Trophoblast cell (in vitro differentiated cells and primary cell): ENCODE measurements around the gene FHIT.

Experiments
- DNase-seq, 2 donors: peaks; one replicate each; pipeline ENCODE4 v3.0.0-alpha.2; 2016
- H2AFZ ChIP-seq: 2 replicates; pipeline ENCODE4 v1.6.1; 2013; ENCODE audit warnings: low read length, moderate library complexity, mild to moderate bottlenecking; ENCODE audit not compliant: insufficient read depth, poor library complexity
- H2AK5ac ChIP-seq: 2 replicates; pipeline ENCODE4 v1.6.1; 2013; ENCODE audit warnings: mild to moderate bottlenecking, low read length
- H2BK120ac ChIP-seq: 2 replicates; pipeline ENCODE4 v1.6.1; 2013; ENCODE audit warnings: low read length, mild to moderate bottlenecking, moderate library complexity; ENCODE audit not compliant: insufficient read depth, poor library complexity
- H2BK12ac ChIP-seq: 2 replicates; pipeline ENCODE4 v1.6.1; 2013; ENCODE audit warnings: mild to moderate bottlenecking, low read length, moderate library complexity
- H2BK5ac ChIP-seq: 2 replicates; pipeline ENCODE4 v1.6.1; 2013; ENCODE audit warnings: low read length, low read depth, moderate library complexity, mild to moderate bottlenecking; ENCODE audit not compliant: poor library complexity
- H3K14ac ChIP-seq: 2 replicates; pipeline ENCODE4 v1.6.1; 2013; ENCODE audit warnings: mild to moderate bottlenecking, low read length
- H3K18ac ChIP-seq: 2 replicates; pipeline ENCODE4 v1.6.1; 2013; ENCODE audit warnings: mild to moderate bottlenecking, low read length
- H3K23ac ChIP-seq: 2 replicates; pipeline ENCODE4 v1.6.1; 2013; ENCODE audit warnings: low read length
- H3K27ac ChIP-seq: 2 replicates; pipeline ENCODE4 v1.5.1; 2013; ENCODE audit warnings: low read depth, mild to moderate bottlenecking, inconsistent platforms, low read length, moderate library complexity
- H3K27me3 ChIP-seq: 2 replicates; pipeline ENCODE4 v1.6.1; 2013; ENCODE audit warnings: inconsistent platforms, mild to moderate bottlenecking, low read length, moderate library complexity; ENCODE audit not compliant: insufficient read depth
- H3K36me3 ChIP-seq, 2 experiments: 1 replicate in 1 of 2; 2 replicates in 1 of 2; pipeline ENCODE4 v1.6.1; 2013; ENCODE audit warnings: low read length in 2 of 2, mild to moderate bottlenecking in 2 of 2, moderate library complexity in 1 of 2; ENCODE audit not compliant: insufficient read depth in 2 of 2, control insufficient read depth in 1 of 2
- H3K4ac ChIP-seq: 2 replicates; pipeline ENCODE4 v1.6.1; 2013; ENCODE audit warnings: low read depth, mild to moderate bottlenecking, low read length, moderate library complexity
- H3K4me1 ChIP-seq, 2 experiments: 1 replicate in 1 of 2; 2 replicates in 1 of 2; pipeline ENCODE4 v1.6.1; 2013; ENCODE audit warnings: low read length in 2 of 2, mild to moderate bottlenecking in 2 of 2, moderate library complexity in 1 of 2; ENCODE audit not compliant: insufficient read depth in 2 of 2, control insufficient read depth in 1 of 2
- H3K4me2 ChIP-seq: 2 replicates; pipeline ENCODE4 v1.6.1; 2013; ENCODE audit warnings: inconsistent platforms, mild to moderate bottlenecking, low read length, moderate library complexity
- H3K4me3 ChIP-seq: 2 replicates; pipeline ENCODE4 v1.5.1; 2013; ENCODE audit warnings: mild to moderate bottlenecking, low read depth, low read length, inconsistent platforms
- H3K79me1 ChIP-seq: one replicate; pipeline ENCODE4 v1.6.1; 2013; ENCODE audit warnings: low read length
- H3K79me2 ChIP-seq: 2 replicates; pipeline ENCODE4 v1.6.1; 2013; ENCODE audit warnings: low read length, mild to moderate bottlenecking; ENCODE audit not compliant: control insufficient read depth, insufficient read depth, poor library complexity
- H3K9ac ChIP-seq: 2 replicates; pipeline ENCODE4 v1.6.1; 2013; ENCODE audit warnings: mild to moderate bottlenecking, low read length
- H3K9me3 ChIP-seq: 2 replicates; pipeline ENCODE4 v1.6.1; 2013; ENCODE audit warnings: low read depth, mild to moderate bottlenecking, control low read depth, inconsistent platforms, low read length; ENCODE audit not compliant: insufficient read depth
- H4K12ac ChIP-seq: 2 replicates; pipeline ENCODE4 v1.6.1; 2013; ENCODE audit warnings: low read depth, mild to moderate bottlenecking, low read length, moderate library complexity
- H4K8ac ChIP-seq: 2 replicates; pipeline ENCODE4 v1.6.1; 2013; ENCODE audit warnings: low read depth, mild to moderate bottlenecking, low read length, moderate library complexity
- H4K91ac ChIP-seq: one replicate; pipeline ENCODE4 v1.6.1; 2013; ENCODE audit warnings: low read depth, mild to moderate bottlenecking, low read length, moderate library complexity
- WGBS: extraction: QIAGEN DNeasy Blood & Tissue Kit; methylation state at CpG from one replicate; pipeline ENCODE4 v1.1.7; 2013; ENCODE audit warnings: missing lambda C conversion rate; ENCODE audit not compliant: insufficient read length, insufficient coverage; ENCODE audit errors: extremely low coverage; 5-methylcytosine and 5-hydroxymethylcytosine counted together

FHIT gene

GRCh38 chr3:60591267-60591666 is 660.0 kb downstream of the FHIT start:
- Histone ChIP-seq H3K9me3 (no peaks in the 10 kb centered on the region), H3K79me2 (no peaks in the 10 kb centered on the region), H2AK5ac (no peak overlapping the region), H4K12ac (no peak overlapping the region), H3K27ac (no peak overlapping the region), H3K9ac (no peak overlapping the region), H3K79me1 (no peaks in the 10 kb centered on the region), H3K14ac (no peak overlapping the region), H4K8ac (no peak overlapping the region), H3K4me2 (no peak overlapping the region), H2AFZ (no peak overlapping the region), H2BK120ac (no peak overlapping the region), H2BK5ac (no peak overlapping the region), H3K4me1 (no peaks in the 10 kb centered on the region), H3K27me3 (no peaks in the 10 kb centered on the region), H3K36me3 (no peaks in the 10 kb centered on the region), H2BK12ac (no peak overlapping the region), H3K4ac (no peak overlapping the region), H3K18ac (no peak overlapping the region), H3K4me3 (no peak overlapping the region), H4K91ac (no peak overlapping the region), H3K23ac (no peak overlapping the region)
- no CpG with 5 or more reads among the region's 2 CpGs for WGBS
- DNase-seq, result no peak

GRCh38 chr3:60588806-60589205 is 662.4 kb downstream of the FHIT start:
- no peak overlapping the region for H3K27ac ChIP-seq
- H3K4me1 ChIP-seq, result no peaks in the 10 kb centered on the region
- H4K91ac ChIP-seq, result no peak overlapping the region
- no peaks in the 10 kb centered on the region for H3K9me3 ChIP-seq
- H2BK5ac ChIP-seq, result no peak overlapping the region
- H2AK5ac ChIP-seq, result no peak overlapping the region
- H3K79me2 ChIP-seq, result no peaks in the 10 kb centered on the region
- H3K4ac ChIP-seq, result no peak overlapping the region
- DNase-seq, result peak; percentile 57 to 78
- no peak overlapping the region for H4K8ac ChIP-seq
- H2BK12ac ChIP-seq, result no peak overlapping the region
- no peak overlapping the region for H3K4me3 ChIP-seq
- no peak overlapping the region for H2BK120ac ChIP-seq
- no peak overlapping the region for H4K12ac ChIP-seq
- no peaks in the 10 kb centered on the region for H3K36me3 ChIP-seq
- no peak overlapping the region for H3K23ac ChIP-seq
- no peak overlapping the region for H3K9ac ChIP-seq
- H3K4me2 ChIP-seq, result no peak overlapping the region
- H3K27me3 ChIP-seq, result no peaks in the 10 kb centered on the region
- no peaks in the 10 kb centered on the region for H3K79me1 ChIP-seq
- no peak overlapping the region for H2AFZ ChIP-seq
- WGBS, result no CpG with 5 or more reads among the region's 3 CpGs
- H3K14ac ChIP-seq, result no peak overlapping the region
- H3K18ac ChIP-seq, result no peak overlapping the region

GRCh38 chr3:60585918-60586317 is 665.3 kb downstream of the FHIT start:
- H2AK5ac ChIP-seq, result no peak overlapping the region
- no peaks in the 10 kb centered on the region for H3K36me3 ChIP-seq
- H3K4me2 ChIP-seq, result no peak overlapping the region
- H3K9ac ChIP-seq, result no peak overlapping the region
- no peak overlapping the region for H3K14ac ChIP-seq
- no peak overlapping the region for H4K8ac ChIP-seq
- H3K79me2 ChIP-seq, result no peaks in the 10 kb centered on the region
- H3K18ac ChIP-seq, result no peak overlapping the region
- DNase-seq, result no peak
- no peak overlapping the region for H3K4me3 ChIP-seq
- no peak overlapping the region for H4K12ac ChIP-seq
- WGBS, result no CpG with 5 or more reads among the region's 1 CpG
- H3K27me3 ChIP-seq, result no peaks in the 10 kb centered on the region
- H3K23ac ChIP-seq, result no peak overlapping the region
- no peaks in the 10 kb centered on the region for H3K9me3 ChIP-seq
- no peak overlapping the region for H4K91ac ChIP-seq
- no peak overlapping the region for H2BK5ac ChIP-seq
- H2AFZ ChIP-seq, result no peak overlapping the region
- H3K4me1 ChIP-seq, result no peaks in the 10 kb centered on the region
- peaks cover 4% of the 10 kb centered on the region for H3K79me1 ChIP-seq
- H2BK120ac ChIP-seq, result no peak overlapping the region
- H3K4ac ChIP-seq, result no peak overlapping the region
- no peak overlapping the region for H2BK12ac ChIP-seq
- no peak overlapping the region for H3K27ac ChIP-seq

- Histone ChIP-seq H3K27me3 (no peaks in the 10 kb centered on the region), H3K18ac (no peak overlapping the region), H3K36me3 (no peaks in the 10 kb centered on the region), H3K4me2 (no peak overlapping the region), H2BK120ac (no peak overlapping the region), H3K4ac (no peak overlapping the region), H2BK5ac (no peak overlapping the region), H2AFZ (no peak overlapping the region), H3K79me2 (no peaks in the 10 kb centered on the region), H3K4me1 (no peaks in the 10 kb centered on the region), H3K14ac (no peak overlapping the region), H4K91ac (no peak overlapping the region), H4K8ac (no peak overlapping the region), H3K23ac (no peak overlapping the region), H3K27ac (no peak overlapping the region), H2BK12ac (no peak overlapping the region), H4K12ac (no peak overlapping the region), H3K4me3 (no peak overlapping the region), H3K9ac (no peak overlapping the region), H2AK5ac (no peak overlapping the region), H3K79me1 (peaks cover 6% of the 10 kb centered on the region), H3K9me3 (no peaks in the 10 kb centered on the region)
- no peak for DNase-seq
- no CpG with 5 or more reads among the region's 2 CpGs for WGBS
Observed at GRCh38 chr3:60584250-60584649, 667.0 kb downstream of the FHIT start.
